ENCODE results near the gene TRAF3. TPM values are rescaled to one million over a fixed set of nuclear protein-coding genes. Genes with fewer than 3 reads are reported as not detected.

The TRAF3 gene
- polyA plus RNA-seq, 1 experiment = 20.1 TPM

DNA sequence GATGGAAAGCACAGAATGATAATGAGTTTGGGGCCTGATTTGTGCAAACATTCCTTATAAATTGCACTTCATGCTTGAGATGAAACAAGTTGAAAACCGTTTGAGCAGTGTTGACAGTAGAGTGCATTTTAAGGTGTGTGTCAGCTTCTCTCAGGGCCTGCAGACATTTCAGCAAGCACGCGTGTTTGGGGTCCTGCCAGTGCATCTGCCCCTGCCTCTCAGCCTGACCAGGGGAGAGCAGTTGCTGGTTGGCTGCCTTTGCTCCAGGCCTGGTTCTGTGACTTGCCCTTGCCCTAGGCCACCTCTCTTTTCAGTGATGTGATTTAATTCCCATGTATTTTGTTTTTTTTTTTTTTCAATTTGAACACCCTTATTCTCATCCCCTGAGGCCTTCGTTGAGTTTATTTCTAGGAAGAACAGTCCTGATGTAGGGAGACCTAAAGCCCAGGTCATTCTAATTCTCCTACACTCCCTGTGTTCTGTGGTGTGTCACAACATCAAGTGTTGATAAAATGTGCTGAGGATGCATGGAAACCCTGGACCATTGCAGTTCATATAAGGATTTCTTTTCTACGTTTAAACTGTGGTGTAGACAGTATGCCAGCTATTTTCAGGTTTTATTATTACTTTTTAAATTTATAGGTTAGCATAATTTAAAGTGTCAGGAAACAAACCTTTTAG, 105.1 kb downstream of the TRAF3 start:
- no peak for DNase-seq (ENCODE audit: low read depth)
- ChIA-PET CTCF (no interaction called here), POLR2A (no interaction called here)
- Histone ChIP-seq H3K36me3 (ENCODE audit: control insufficient read depth, insufficient read depth, low read length) (peaks cover 2% of the 10 kb centered on the region), H3K4me3 (ENCODE audit: low read depth, low read length) (no peak overlapping the region), H3K27me3 (ENCODE audit: control insufficient read depth, insufficient read depth, low read length) (no peaks in the 10 kb centered on the region)
- TF ChIP-seq, protein P1, sequence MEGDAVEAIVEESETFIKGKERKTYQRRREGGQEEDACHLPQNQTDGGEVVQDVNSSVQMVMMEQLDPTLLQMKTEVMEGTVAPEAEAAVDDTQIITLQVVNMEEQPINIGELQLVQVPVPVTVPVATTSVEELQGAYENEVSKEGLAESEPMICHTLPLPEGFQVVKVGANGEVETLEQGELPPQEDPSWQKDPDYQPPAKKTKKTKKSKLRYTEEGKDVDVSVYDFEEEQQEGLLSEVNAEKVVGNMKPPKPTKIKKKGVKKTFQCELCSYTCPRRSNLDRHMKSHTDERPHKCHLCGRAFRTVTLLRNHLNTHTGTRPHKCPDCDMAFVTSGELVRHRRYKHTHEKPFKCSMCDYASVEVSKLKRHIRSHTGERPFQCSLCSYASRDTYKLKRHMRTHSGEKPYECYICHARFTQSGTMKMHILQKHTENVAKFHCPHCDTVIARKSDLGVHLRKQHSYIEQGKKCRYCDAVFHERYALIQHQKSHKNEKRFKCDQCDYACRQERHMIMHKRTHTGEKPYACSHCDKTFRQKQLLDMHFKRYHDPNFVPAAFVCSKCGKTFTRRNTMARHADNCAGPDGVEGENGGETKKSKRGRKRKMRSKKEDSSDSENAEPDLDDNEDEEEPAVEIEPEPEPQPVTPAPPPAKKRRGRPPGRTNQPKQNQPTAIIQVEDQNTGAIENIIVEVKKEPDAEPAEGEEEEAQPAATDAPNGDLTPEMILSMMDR (IDR thresholded peaks at IDR 0.05; ENCODE audit: insufficient read depth, low read depth, low read length) = no peak

DNA sequence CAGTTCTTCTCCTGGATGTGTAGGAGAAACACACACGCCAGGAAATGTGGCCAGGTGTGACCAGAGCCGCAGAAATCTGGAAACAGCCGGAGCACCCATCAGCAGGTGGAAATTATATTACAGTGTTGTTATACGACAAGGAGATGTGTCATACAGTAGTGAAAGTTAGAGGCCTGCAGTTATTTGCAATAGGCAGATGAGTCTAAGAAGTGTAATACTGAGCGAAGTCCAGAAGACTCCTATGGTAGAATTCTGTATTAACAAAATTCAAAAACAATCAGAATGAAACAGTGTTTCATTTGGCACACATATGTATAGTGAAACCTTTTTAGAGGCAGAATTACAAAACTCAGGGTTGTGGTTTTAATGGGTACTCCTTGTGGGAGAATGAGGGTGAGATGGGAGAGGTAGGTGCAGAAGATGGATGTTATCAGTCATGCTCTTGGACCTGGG, 105.9 kb downstream of the TRAF3 start:
- ChIA-PET POLR2A (no interaction called here), CTCF (interaction anchor here (0.6 kb wide), 1 partner anchor 244 kb away, joined by 3 read pairs; no protein-coding TSS in a partner anchor)
- TF ChIP-seq, protein P1 (IDR thresholded peaks at IDR 0.05; ENCODE audit: insufficient read depth, low read depth, low read length) = no peak
- H3K4me3 ChIP-seq (ENCODE audit: low read depth, low read length) = no peak overlapping the region
- H3K36me3 ChIP-seq (ENCODE audit: control insufficient read depth, insufficient read depth, low read length) = peaks cover 3% of the 10 kb centered on the region
- no peaks in the 10 kb centered on the region for H3K27me3 ChIP-seq (ENCODE audit: control insufficient read depth, insufficient read depth, low read length)
- no peak for DNase-seq (ENCODE audit: low read depth)

DNA sequence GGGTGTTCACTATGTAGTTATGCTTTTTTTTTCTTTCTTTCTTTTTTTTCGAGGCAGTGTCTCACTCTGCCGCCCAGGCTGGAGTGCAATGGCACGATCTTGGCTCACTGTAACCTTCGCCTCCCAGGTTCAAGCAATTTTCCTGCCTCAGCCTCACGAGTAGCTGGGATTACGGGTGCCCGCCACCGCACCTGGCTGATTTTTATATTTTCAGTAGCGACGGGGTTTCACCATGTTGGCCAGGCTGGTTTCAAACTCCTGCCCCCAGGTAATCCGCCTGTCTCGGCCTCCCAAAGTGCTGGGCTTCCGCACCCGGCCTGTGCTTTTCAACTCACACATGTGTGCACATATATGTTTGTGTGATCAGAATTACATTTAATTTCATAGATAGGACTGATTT, 106.3 kb downstream of the TRAF3 start:
- no peak for DNase-seq (ENCODE audit: low read depth)
- ChIA-PET CTCF (interaction anchor here (0.6 kb wide), 1 partner anchor 244 kb away, joined by 3 read pairs; no protein-coding TSS in a partner anchor), POLR2A (no interaction called here)
- Histone ChIP-seq H3K27me3 (ENCODE audit: control insufficient read depth, insufficient read depth, low read length) (no peaks in the 10 kb centered on the region), H3K4me3 (ENCODE audit: low read depth, low read length) (no peak overlapping the region), H3K36me3 (ENCODE audit: control insufficient read depth, insufficient read depth, low read length) (peaks cover 6% of the 10 kb centered on the region)
- TF ChIP-seq, protein P1 (IDR thresholded peaks at IDR 0.05; ENCODE audit: insufficient read depth, low read depth, low read length) = no peak

DNA sequence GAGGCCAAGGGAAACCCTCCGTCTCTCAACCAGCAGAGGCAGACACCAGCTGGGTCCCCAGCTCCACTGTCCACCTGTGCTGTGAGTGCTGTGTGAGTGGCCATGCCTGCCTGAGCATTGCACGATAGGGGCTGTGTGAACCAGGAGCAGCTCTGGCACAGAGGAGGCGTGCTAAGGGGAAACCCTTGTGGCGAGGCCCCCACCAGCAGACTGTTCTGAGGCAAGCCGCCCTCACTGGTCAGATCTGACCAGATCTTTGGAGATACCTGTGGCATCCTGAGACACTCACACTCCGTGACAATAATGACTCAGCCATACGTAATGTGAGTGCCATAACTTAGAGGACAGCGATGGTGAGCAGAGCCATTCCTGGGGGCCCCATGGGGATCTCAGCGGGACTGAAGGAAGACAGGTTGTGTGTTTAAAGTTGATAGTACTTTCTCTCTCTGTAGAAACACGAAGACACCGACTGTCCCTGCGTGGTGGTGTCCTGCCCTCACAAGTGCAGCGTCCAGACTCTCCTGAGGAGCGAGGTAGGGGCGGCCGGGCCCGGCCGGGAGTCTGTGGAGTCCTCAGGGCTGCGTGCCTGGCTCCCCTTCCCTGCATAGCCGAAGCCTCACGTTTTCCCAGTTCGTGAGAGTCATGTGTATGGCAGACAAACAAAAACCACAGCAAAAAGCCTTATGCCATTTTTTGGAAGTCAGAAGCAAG, 108.6 kb downstream of the TRAF3 start:
- DNase-seq (ENCODE audit: low read depth) = no peak
- ChIA-PET POLR2A (no interaction called here), CTCF (no interaction called here)
- Histone ChIP-seq H3K4me3 (ENCODE audit: low read depth, low read length) (no peak overlapping the region), H3K36me3 (ENCODE audit: control insufficient read depth, insufficient read depth, low read length) (peaks cover 7% of the 10 kb centered on the region), H3K27me3 (ENCODE audit: control insufficient read depth, insufficient read depth, low read length) (no peaks in the 10 kb centered on the region)
- TF ChIP-seq, protein P1 (IDR thresholded peaks at IDR 0.05; ENCODE audit: insufficient read depth, low read depth, low read length) = no peak

DNA sequence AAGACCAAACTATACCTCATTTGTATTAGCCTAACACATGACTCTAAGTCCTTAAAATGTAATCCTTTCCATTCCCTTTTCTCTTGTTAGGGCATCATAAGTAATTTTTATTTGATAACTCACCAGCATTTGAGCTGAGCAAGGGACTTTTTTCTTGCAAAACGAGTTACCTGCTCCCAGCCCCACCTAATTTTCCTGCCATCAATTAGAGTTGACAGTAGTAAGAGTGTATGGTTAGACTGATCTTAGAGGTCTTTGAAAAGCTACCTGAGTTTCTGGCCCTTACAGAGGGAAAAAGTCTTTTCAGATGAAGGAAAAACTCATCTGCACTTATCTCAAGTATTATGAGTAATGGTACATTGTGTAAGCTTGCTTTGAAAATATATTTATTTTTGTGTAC, 111.5 kb downstream of the TRAF3 start:
- Histone ChIP-seq H3K36me3 (ENCODE audit: control insufficient read depth, insufficient read depth, low read length) (peaks cover 7% of the 10 kb centered on the region), H3K4me3 (ENCODE audit: low read depth, low read length) (no peak overlapping the region), H3K27me3 (ENCODE audit: control insufficient read depth, insufficient read depth, low read length) (no peaks in the 10 kb centered on the region)
- TF ChIP-seq, protein P1 (IDR thresholded peaks at IDR 0.05; ENCODE audit: insufficient read depth, low read depth, low read length) = no peak
- DNase-seq (ENCODE audit: low read depth) = no peak
- ChIA-PET CTCF (interaction anchor here (0.6 to 1.3 kb wide), 3 partner anchors 8 to 149 kb away, joined by 3 to 5 read pairs (median 3); no protein-coding TSS in a partner anchor), POLR2A (no interaction called here)

All from BJ (cell line).